Neural cell (in vitro differentiated cells): ENCODE results near the gene MYCBPAP.

Experiments
- CTCF ChIP-seq: fragments of 450-650 bp; IDR thresholded peaks from 2 replicates; pipeline ENCODE4 v1.5.1; 2014; ENCODE audit warnings: antibody characterized with exemption, mild to moderate bottlenecking, moderate library complexity; ENCODE audit not compliant: poor library complexity, severe bottlenecking
- EZH2 ChIP-seq: fragments of 200-600, 300-800 bp; shearing (Covaris generic), sonication (generic); IDR thresholded peaks from 2 replicates; pipeline ENCODE4 v1.6.1; 2014; ENCODE audit warnings: antibody characterized with exemption, low read length, borderline replicate concordance, mild to moderate bottlenecking; ENCODE audit not compliant: insufficient read depth, poor library complexity, severe bottlenecking
- MXI1 ChIP-seq: fragments of 450-650 bp; conservative IDR thresholded peaks from 2 replicates; pipeline ENCODE4 v1.6.1; 2014; ENCODE audit warnings: antibody characterized with exemption, mild to moderate bottlenecking; ENCODE audit not compliant: poor library complexity, severe bottlenecking
- POLR2AphosphoS5 ChIP-seq: IDR thresholded peaks from 2 replicates; pipeline ENCODE4 v1.6.1; 2012
- RAD21 ChIP-seq: fragments of 450-650 bp; conservative IDR thresholded peaks from 2 replicates; pipeline ENCODE4 v1.6.1; 2014; ENCODE audit warnings: antibody characterized with exemption, mild to moderate bottlenecking, moderate library complexity

GRCh38 chr17:50499270-50499669, 9.0 kb upstream of the MYCBPAP start:
- no peak for TF ChIP-seq CTCF
- TF ChIP-seq EZH2, result no peak
- no peak for TF ChIP-seq POLR2AphosphoS5
- no peak for TF ChIP-seq RAD21
- no peak for TF ChIP-seq MXI1
